Fibroblast of lung (primary cell): ENCODE results near the gene ARR3. TPM values are rescaled to one million over a fixed set of nuclear protein-coding genes. Genes with fewer than 3 reads are reported as not detected.
A peak's percentile ranks its signal among the peaks of the same experiment; 100 is the strongest.

Experiments used
- DNase-seq, 2 donors: peaks; one replicate each; pipeline versions ENCODE4 v3.0.0 to v3.0.0-alpha.2; 2010; ENCODE audit warnings: low read depth in 2 of 2
- H2AFZ ChIP-seq: 2 replicates; pipeline ENCODE4 v1.5.1; 2012; ENCODE audit warnings: low read length, control low read depth, inconsistent platforms
- H3K27ac ChIP-seq: 2 replicates; pipeline ENCODE4 v1.5.1; 2011; ENCODE audit warnings: low read length, control low read depth; ENCODE audit not compliant: insufficient read depth
- H3K27me3 ChIP-seq: 2 replicates; pipeline ENCODE4 v1.5.1; 2011; ENCODE audit warnings: mild to moderate bottlenecking, low read length; ENCODE audit not compliant: control insufficient read depth, insufficient read depth
- H3K36me3 ChIP-seq: 2 replicates; pipeline ENCODE4 v1.5.1; 2011; ENCODE audit warnings: low read length; ENCODE audit not compliant: control insufficient read depth, insufficient read depth
- H3K4me1 ChIP-seq: 2 replicates; pipeline ENCODE4 v1.5.1; 2011; ENCODE audit warnings: low read length; ENCODE audit not compliant: control insufficient read depth, insufficient read depth; ENCODE audit errors: extremely low read depth
- H3K4me2 ChIP-seq: 2 replicates; pipeline ENCODE4 v1.5.1; 2011; ENCODE audit warnings: low read length, control low read depth; ENCODE audit not compliant: insufficient read depth; ENCODE audit errors: extremely low read depth
- H3K4me3 ChIP-seq, 4 experiments: fragments of 200-600 bp in 1 of 4; sonication (generic) in 1 of 4; replicated peaks in 1 of 4; 2 replicates each; pipeline ENCODE4 v1.5.1; 2011 to 2016; ENCODE audit warnings: low read length in 4 of 4, low read depth in 3 of 4, mild to moderate bottlenecking in 3 of 4, control low read depth in 2 of 4, inconsistent platforms in 1 of 4, mixed read lengths in 1 of 4; ENCODE audit not compliant: insufficient read depth in 1 of 4; ENCODE audit errors: control extremely low read depth in 1 of 4
- H3K79me2 ChIP-seq: 2 replicates; pipeline ENCODE4 v1.5.1; 2012; ENCODE audit warnings: mild to moderate bottlenecking, low read length, inconsistent platforms; ENCODE audit not compliant: control insufficient read depth, insufficient read depth
- H3K9ac ChIP-seq: 2 replicates; pipeline ENCODE4 v1.5.1; 2011; ENCODE audit warnings: mild to moderate bottlenecking, low read length, control low read depth; ENCODE audit not compliant: insufficient read depth
- H3K9me3 ChIP-seq: 2 replicates; pipeline ENCODE4 v1.5.1; 2012; ENCODE audit warnings: low read depth, low read length; ENCODE audit not compliant: control insufficient read depth, insufficient read depth
- H4K20me1 ChIP-seq: 2 replicates; pipeline ENCODE4 v1.5.1; 2011; ENCODE audit warnings: low read length; ENCODE audit not compliant: control insufficient read depth, insufficient read depth; ENCODE audit errors: extremely low read depth
- CTCF ChIP-seq, 2 donors: IDR thresholded peaks in 1 of 2; conservative IDR thresholded peaks in 1 of 2; 1 replicate in 1 of 2; 2 replicates in 1 of 2; pipeline ENCODE4 v1.5.1; 2011 to 2012; ENCODE audit warnings: low read length in 2 of 2, control low read depth in 1 of 2, inconsistent platforms in 1 of 2, low read depth in 1 of 2, mild to moderate bottlenecking in 1 of 2
- EZH2 ChIP-seq: IDR thresholded peaks from 2 replicates; pipeline ENCODE4 v1.5.1; 2012; ENCODE audit warnings: low read length, control low read depth, mild to moderate bottlenecking; ENCODE audit errors: missing control alignments
- polyA plus RNA-seq, 2 donors: library from polyadenylated mRNA; depleted of rRNA in 1 of 2; stranded (reverse) in 1 of 2; unstranded in 1 of 2; fragments of >200 nt; gene quantifications; 2 replicates each; pipeline ENCODE4 v1.2.1, GENCODE V29; 2011 to 2012; ENCODE audit warnings: missing spikeins in 1 of 2
- total RNA-seq: library from RNA; depleted of rRNA; stranded (reverse); fragments of >200 nt; gene quantifications from 2 replicates; pipeline ENCODE4 v1.2.1, GENCODE V29; 2014

Gene ARR3
- total and polyA plus RNA-seq, 2 donors (not counting 1 experiment from before 2014, with no cell fraction given) = not detected

- no peaks in the 10 kb centered on the region for H3K36me3 ChIP-seq
- H3K27me3 ChIP-seq = no peaks in the 10 kb centered on the region
- no peaks in the 10 kb centered on the region for H3K79me2 ChIP-seq
- H3K9ac ChIP-seq = no peak overlapping the region
- no peaks in the 10 kb centered on the region for H4K20me1 ChIP-seq
- no peaks in the 10 kb centered on the region for H3K9me3 ChIP-seq
- H2AFZ ChIP-seq = no peak overlapping the region
- no peak overlapping the region for H3K27ac ChIP-seq
- no peak overlapping the region for H3K4me2 ChIP-seq
- H3K4me3 ChIP-seq = no peak overlapping the region
- TF ChIP-seq CTCF (conservative IDR thresholded peaks at IDR 0.05 in 1 of 2, IDR thresholded peaks at IDR 0.05 in 1 of 2; ENCODE audit: low read depth in 1 of 2, low read length in 2 of 2) = no peak
- TF ChIP-seq EZH2 = no peak
- H3K4me1 ChIP-seq = no peaks in the 10 kb centered on the region
- peak in 1 of 2 donors; percentile 39 for DNase-seq
Observed at GRCh38 chrX:70253377-70254062, 14.6 kb upstream of the ARR3 start.

GRCh38 chrX:70254063-70254400 is 14.1 kb upstream of the ARR3 start:
- no peak overlapping the region for H3K4me2 ChIP-seq
- H3K9me3 ChIP-seq = no peaks in the 10 kb centered on the region
- DNase-seq = no peak
- no peaks in the 10 kb centered on the region for H3K36me3 ChIP-seq
- H3K79me2 ChIP-seq = no peaks in the 10 kb centered on the region
- no peak overlapping the region for H3K9ac ChIP-seq
- H2AFZ ChIP-seq = no peak overlapping the region
- H3K27me3 ChIP-seq = no peaks in the 10 kb centered on the region
- no peak overlapping the region for H3K27ac ChIP-seq
- no peaks in the 10 kb centered on the region for H3K4me1 ChIP-seq
- no peaks in the 10 kb centered on the region for H4K20me1 ChIP-seq
- H3K4me3 ChIP-seq = no peak overlapping the region
- TF ChIP-seq EZH2 = no peak
- TF ChIP-seq CTCF (conservative IDR thresholded peaks at IDR 0.05 in 1 of 2, IDR thresholded peaks at IDR 0.05 in 1 of 2; ENCODE audit: low read depth in 1 of 2, low read length in 2 of 2) = no peak

GRCh38 chrX:70254909-70255308 is 13.2 kb upstream of the ARR3 start:
- Histone ChIP-seq H3K27ac (no peak overlapping the region), H3K36me3 (no peaks in the 10 kb centered on the region), H3K4me3 (no peak overlapping the region), H3K27me3 (no peaks in the 10 kb centered on the region), H4K20me1 (no peaks in the 10 kb centered on the region), H3K9ac (no peak overlapping the region), H2AFZ (no peak overlapping the region), H3K79me2 (no peaks in the 10 kb centered on the region), H3K4me1 (no peaks in the 10 kb centered on the region), H3K4me2 (no peak overlapping the region), H3K9me3 (no peaks in the 10 kb centered on the region)
- TF ChIP-seq EZH2 = no peak
- DNase-seq = no peak
